Ishikawa (cell line): Measurements from ENCODE around the gene MAGEC2.

Experiments
- CEBPB ChIP-seq: IDR thresholded peaks from 2 replicates; pipeline ENCODE4 v1.6.1; 2012
- CREB1 ChIP-seq: IDR thresholded peaks from 2 replicates; pipeline ENCODE4 v1.6.1; 2012; ENCODE audit warnings: low read depth
- EGR1 ChIP-seq: IDR thresholded peaks from 2 replicates; pipeline ENCODE4 v1.6.1; 2012
- EP300 ChIP-seq: IDR thresholded peaks from 2 replicates; pipeline ENCODE4 v1.6.1; 2012; ENCODE audit warnings: borderline replicate concordance
- FOXM1 ChIP-seq: IDR thresholded peaks from 2 replicates; pipeline ENCODE4 v1.6.1; 2012; ENCODE audit warnings: low read depth, borderline replicate concordance
- MAX ChIP-seq: IDR thresholded peaks from 2 replicates; pipeline ENCODE4 v1.6.1; 2012
- NFIC ChIP-seq: IDR thresholded peaks from 2 replicates; pipeline ENCODE4 v1.6.1; 2012
- RAD21 ChIP-seq: IDR thresholded peaks from 2 replicates; pipeline ENCODE4 v1.6.1; 2012; ENCODE audit warnings: low read depth
- REST ChIP-seq: IDR thresholded peaks from 2 replicates; pipeline ENCODE4 v1.6.1; 2012; ENCODE audit warnings: low read depth, mild to moderate bottlenecking
- TAF1 ChIP-seq: IDR thresholded peaks from 2 replicates; pipeline ENCODE4 v1.6.1; 2012; ENCODE audit warnings: low read depth, mild to moderate bottlenecking
- TEAD4 ChIP-seq: IDR thresholded peaks from 2 replicates; pipeline ENCODE4 v1.6.1; 2012
- USF1 ChIP-seq: IDR thresholded peaks from 2 replicates; pipeline ENCODE4 v1.6.1; 2012
- YY1 ChIP-seq: IDR thresholded peaks from 2 replicates; pipeline ENCODE4 v1.6.1; 2012; ENCODE audit warnings: low read depth

GRCh38 chrX:142251680-142252079 lies 46.6 kb upstream of the MAGEC2 start:
- TF ChIP-seq RAD21 (no peak), USF1 (no peak), TAF1 (no peak), FOXM1 (no peak), MAX (no peak), CEBPB (no peak), TEAD4 (no peak), YY1 (no peak), REST (no peak), CREB1 (no peak), EP300 (no peak), NFIC (no peak), EGR1 (no peak)
